ENCODE results near the gene CYP20A1.

Gene CYP20A1

GRCh38 chr2:203354966-203355365 lies 116.1 kb downstream of the CYP20A1 start:
- H3K36me3 ChIP-seq (ENCODE audit: control insufficient read depth, low read length), result 0 out of 2 replicates have a peak, but pooled peaks cover 3% of the 10 kb centered on the region
- H3K4me1 ChIP-seq (ENCODE audit: control insufficient read depth, low read length), result peaks cover 4% of the 10 kb centered on the region
- no peaks in the 10 kb centered on the region for H3K9me2 ChIP-seq (replicated peaks; ENCODE audit: control insufficient read depth, low read length)
- no peaks in the 10 kb centered on the region for H4K20me1 ChIP-seq (ENCODE audit: control insufficient read depth, insufficient read depth, low read depth, low read length)
- H3K79me2 ChIP-seq (ENCODE audit: control insufficient read depth, low read length), result peaks cover 35% of the 10 kb centered on the region
- H3K27me3 ChIP-seq (ENCODE audit: control insufficient read depth, low read length), result no peaks in the 10 kb centered on the region
- TF ChIP-seq EZH2phosphoT487 (IDR thresholded peaks at IDR 0.05; ENCODE audit: borderline replicate concordance, low read length), result no peak
- no peak for TF ChIP-seq CTCF (IDR thresholded peaks at IDR 0.05; ENCODE audit: low read depth, low read length, poor library complexity, severe bottlenecking)
- H3K4me2 ChIP-seq (ENCODE audit: low read length), result no peak overlapping the region
- no peak overlapping the region for H3K27ac ChIP-seq (ENCODE audit: low read depth, low read length)
- no peaks in the 10 kb centered on the region for H3K9me3 ChIP-seq (ENCODE audit: control insufficient read depth, insufficient read depth, low read length)
- no peak overlapping the region for H3K4me3 ChIP-seq (ENCODE audit: low read length)
- H3F3A ChIP-seq (ENCODE audit: control insufficient read depth, insufficient read depth), result no peaks in the 10 kb centered on the region
